HT1080 (cell line): ENCODE measurements around the gene FAM89B. TPM values are rescaled to one million over a fixed set of nuclear protein-coding genes. Genes with fewer than 3 reads are reported as not detected.

ENCODE experiments used
- DNase-seq: peaks from one replicate; pipeline ENCODE4 v3.0.0-alpha.2; 2015; ENCODE audit warnings: low read depth
- total RNA-seq: library from RNA; depleted of rRNA; stranded (reverse); fragments of >200 nt; shearing (Covaris generic); gene quantifications from 2 replicates; pipeline ENCODE4 v1.2.3, GENCODE V29; 2014

FAM89B gene
- total RNA-seq, 1 experiment from 2014 or later: 45.1 TPM

DNA sequence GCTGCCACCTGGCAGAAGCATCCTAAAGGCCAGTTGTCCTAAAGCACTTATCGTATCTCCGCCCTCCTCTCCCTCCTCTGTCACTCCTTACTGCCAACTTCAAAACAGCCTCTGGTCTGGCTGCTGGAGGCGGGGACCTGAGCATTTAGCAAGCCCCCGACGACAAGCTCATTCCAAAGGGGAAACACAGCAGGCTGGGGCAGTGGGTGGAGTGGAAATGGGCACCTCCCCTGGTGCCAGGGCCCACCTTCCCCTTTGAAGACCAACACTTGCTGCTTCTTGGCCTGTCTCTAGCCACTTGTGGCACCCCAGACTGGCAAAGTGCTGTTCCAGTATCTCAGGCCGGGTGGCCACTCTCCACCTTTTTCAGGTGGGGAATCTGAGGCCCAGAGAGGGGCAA is 38.1 kb downstream of the FAM89B start:
- DNase-seq: no peak

- peak; percentile 31 for DNase-seq
Measured at GRCh38 chr11:65611028-65611757, 38.9 kb downstream of the FAM89B start.

GRCh38 chr11:65611758-65612603 is 39.6 kb downstream of the FAM89B start:
- no peak for DNase-seq

DNA sequence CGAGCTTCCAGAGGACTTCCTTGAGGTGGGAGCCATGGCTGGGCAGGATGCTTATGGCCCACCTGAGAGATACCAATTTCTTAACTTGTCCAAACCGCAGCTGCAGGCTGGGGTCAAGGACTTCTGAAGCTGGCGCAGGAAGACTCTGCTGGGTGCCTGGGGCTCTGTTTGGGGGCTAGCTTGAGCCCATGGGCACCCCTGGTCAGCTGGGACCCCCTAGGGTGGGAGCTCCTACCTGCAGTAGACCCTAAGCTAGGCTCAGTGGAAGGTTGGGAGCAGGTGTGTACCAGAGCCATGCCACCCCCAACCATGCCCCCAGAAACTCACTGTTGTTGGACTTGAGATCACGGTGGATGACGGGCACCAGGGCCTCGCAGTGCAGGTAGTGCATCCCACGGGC is 40.4 kb downstream of the FAM89B start:
- DNase-seq: no peak

GRCh38 chr11:65613091-65613928 is 41.0 kb downstream of the FAM89B start:
- no peak for DNase-seq

- DNase-seq: peak; percentile 100
Measured at GRCh38 chr11:65615229-65615949, 43.1 kb downstream of the FAM89B start, which contains the start of gene PCNX3. PCNX3 (plus strand) TSS chr11:65615776; CDS start chr11:65616312, 536 bp downstream.

DNA sequence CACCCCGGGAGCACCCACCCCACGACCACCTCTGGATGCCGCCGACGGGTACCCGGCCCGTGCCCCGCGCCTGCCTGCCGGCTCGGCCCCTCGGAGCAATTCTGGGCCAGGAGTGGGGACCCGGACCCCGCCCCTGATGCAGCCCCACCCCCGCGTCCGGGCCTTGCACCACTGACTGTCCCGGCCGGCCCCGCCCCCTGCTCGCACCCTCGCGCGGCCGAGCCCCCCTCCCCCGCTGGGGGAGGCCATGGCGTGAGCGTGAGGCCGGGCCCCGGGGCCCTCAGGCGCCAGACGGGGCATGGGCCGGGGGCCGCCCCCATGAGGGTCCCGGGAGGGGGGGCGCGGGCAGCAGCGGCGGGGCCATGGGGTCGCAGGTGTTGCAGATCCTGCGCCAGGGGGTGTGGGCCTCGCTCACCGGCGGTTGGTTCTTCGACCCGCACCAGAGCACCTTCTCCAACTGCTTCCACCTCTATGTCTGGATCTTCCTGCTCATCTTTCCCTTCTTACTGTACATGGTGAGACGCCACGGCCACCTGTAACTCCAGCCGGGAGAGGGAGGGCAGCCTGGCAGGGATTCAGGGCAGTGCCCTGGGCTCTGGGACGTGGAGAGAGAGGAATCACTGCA is 43.7 kb downstream of the FAM89B start:
- no peak for DNase-seq

GRCh38 chr11:65616575-65617001 is 44.2 kb downstream of the FAM89B start:
- no peak for DNase-seq

DNA sequence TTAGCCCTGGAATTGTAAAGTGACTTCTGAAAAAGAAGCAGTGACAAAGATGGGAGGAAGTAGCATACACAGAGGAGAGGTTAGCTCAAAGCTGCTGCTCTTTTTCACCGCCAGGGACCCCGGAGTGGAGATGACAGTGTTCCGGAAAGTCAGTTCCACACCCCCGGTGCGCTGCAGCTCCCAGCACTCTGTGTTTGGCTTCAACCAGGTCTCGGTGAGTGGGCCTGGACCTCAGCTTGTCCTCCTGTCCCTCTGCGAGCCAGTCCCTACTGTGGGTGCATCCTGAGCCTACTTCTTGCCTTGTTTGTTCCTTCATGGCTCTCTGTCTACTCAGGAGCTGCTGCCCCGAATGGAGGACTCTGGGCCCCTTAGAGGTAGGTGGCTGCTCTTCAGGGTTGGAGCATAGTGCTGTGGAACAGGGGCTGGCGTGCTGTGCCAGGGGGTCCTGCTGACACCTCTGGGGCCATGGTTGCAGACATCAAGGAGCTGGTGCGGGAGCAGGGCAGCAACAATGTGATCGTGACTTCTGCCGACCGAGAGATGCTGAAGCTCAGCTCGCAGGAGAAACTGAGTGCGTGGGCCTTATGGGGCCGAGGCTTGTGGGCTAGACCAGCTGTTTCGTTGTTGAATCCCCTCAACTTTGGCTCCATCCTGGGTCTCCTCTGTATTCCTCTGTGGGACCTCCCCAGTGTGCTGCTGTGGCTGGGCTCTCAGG is 45.0 kb downstream of the FAM89B start:
- no peak for DNase-seq

DNA sequence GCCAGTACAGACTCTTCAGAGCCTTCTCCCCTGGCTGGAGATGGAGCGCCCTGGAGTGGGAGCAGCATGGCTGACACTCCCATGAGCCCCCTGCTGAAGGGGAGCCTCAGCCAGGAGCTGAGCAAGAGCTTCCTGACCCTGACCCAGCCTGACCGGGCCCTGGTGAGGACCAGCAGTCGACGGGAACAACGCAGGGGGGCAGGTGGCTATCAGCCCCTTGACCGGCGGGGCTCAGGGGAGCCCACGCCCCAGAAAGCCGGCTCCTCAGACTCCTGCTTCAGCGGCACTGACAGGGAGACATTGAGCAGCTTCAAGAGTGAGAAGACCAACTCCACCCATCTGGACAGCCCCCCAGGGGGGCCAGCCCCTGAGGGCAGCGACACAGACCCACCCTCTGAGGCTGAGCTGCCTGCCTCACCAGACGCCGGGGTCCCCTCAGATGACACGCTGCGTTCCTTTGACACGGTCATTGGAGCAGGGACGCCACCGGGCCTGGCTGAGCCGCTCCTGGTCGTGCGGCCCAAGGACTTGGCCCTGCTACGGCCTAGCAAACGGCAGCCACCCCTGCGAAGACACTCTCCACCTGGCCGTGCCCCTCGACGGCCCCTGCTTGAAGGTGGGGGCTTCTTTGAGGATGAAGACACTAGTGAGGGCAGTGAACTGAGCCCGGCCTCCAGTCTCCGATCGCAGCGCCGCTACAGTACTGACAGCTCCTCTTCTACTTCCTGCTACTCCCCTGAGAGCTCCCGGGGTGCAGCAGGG is 45.8 kb downstream of the FAM89B start:
- no peak for DNase-seq

GRCh38 chr11:65618763-65619162 is 46.4 kb downstream of the FAM89B start:
- DNase-seq: no peak

DNA sequence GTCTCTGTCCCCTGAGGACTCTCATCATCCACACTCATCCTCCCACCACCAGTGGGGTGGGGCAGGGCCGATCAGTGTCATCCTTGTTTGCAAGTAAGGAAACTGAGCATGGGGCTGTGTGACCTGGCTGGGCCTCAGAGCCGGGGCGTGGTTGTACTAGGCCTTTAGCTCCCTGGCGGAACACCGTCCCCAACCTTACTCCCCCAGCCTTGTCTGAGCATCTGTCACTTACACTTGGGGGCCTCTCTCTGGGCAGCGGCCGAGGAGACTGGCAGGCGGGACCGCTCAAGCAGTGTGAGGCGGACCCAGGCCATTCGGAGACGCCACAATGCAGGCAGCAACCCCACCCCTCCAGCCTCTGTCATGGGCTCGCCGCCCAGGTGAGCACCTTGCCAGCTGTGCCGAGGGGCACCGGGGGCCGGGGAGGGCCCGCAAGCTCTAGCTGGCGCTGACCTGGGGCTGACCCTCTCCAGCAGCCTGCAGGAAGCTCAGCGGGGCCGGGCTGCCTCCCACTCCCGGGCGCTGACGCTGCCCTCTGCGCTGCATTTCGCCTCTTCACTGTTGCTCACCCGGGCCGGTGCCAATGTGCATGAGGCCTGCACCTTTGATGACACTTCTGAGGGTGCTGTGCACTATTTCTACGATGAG is 47.1 kb downstream of the FAM89B start:
- no peak for DNase-seq

- no peak for DNase-seq
Measured at GRCh38 chr11:65620666-65621065, 48.3 kb downstream of the FAM89B start.

GRCh38 chr11:65621460-65621859 is 49.1 kb downstream of the FAM89B start:
- no peak for DNase-seq

- no peak for DNase-seq
Measured at GRCh38 chr11:65622011-65622410, 49.7 kb downstream of the FAM89B start.

- DNase-seq: no peak
Measured at GRCh38 chr11:65623177-65623576, 50.8 kb downstream of the FAM89B start.
